K562 (cell line): ENCODE data around the gene PITPNC1. TPM values are rescaled to one million over a fixed set of nuclear protein-coding genes. Genes with fewer than 3 reads are reported as not detected.

ENCODE experiments used
- ATAC-seq: fragments of 200-7000 bp; cut with Tn5 transposase; 3 replicates; pipeline ENCODE4 v1.9.1; 2020; ENCODE audit warnings: moderate library complexity
- BruUV-seq: library from RNA; stranded (reverse); fragments of 400-500 nt; replicated peaks from 2 replicates; lab custom pipeline; 2021; lab: Mats Ljungman, UMichigan
- CTCF ChIA-PET: fragments of 300-600 bp; formaldehyde crosslinking; extraction: SDS; loops from one replicate; lab custom pipeline; 2021; ENCODE audit warnings: low intra/inter-chr PET ratio; lab: Yijun Ruan, JAX
- POLR2A ChIA-PET: fragments of 300-600, 350-650 bp; sonication (Branson Sonifier 250); formaldehyde crosslinking; extraction: SDS; loops from one replicate; lab custom pipeline; 2021; ENCODE audit warnings: antibody characterized with exemption, inconsistent platforms; lab: Yijun Ruan, JAX
- DNase-seq, 4 experiments: peaks; one replicate each; pipeline versions ENCODE4 v3.0.0 to v3.0.0-alpha.2; 2011 to 2018; ENCODE audit warnings: low spot score in 3 of 4, mixed read lengths in 3 of 4; ENCODE audit errors: extremely low read depth in 1 of 4
- FAIRE-seq: peaks from 2 replicates; lab custom pipeline; 2011; peaks lifted over from hg19 to GRCh38; lab: Jason Lieb, UNC
- H2AFZ ChIP-seq: 2 replicates; pipeline ENCODE4 v1.6.0; 2011; ENCODE audit warnings: low read depth, low read length, control low read depth, inconsistent platforms
- H3K27ac ChIP-seq: fragments of 200-600 bp; 3 replicates; pipeline ENCODE4 v1.8.0; 2011; ENCODE audit warnings: low read depth, mild to moderate bottlenecking, control low read depth, inconsistent platforms, low read length, moderate library complexity, mixed read lengths; ENCODE audit errors: extremely low read depth
- H3K27me3 ChIP-seq, 2 experiments: fragments of 300-600 bp in 1 of 2; 2 replicates in 1 of 2; 3 replicates in 1 of 2; pipeline versions ENCODE4 v1.6.0 to v1.8.0; 2011; ENCODE audit warnings: inconsistent platforms in 2 of 2, low read length in 2 of 2, mild to moderate bottlenecking in 1 of 2, mixed read lengths in 1 of 2, moderate library complexity in 1 of 2; ENCODE audit not compliant: control insufficient read depth in 2 of 2, insufficient read depth in 2 of 2
- H3K36me3 ChIP-seq: fragments of 300-600 bp; 3 replicates; pipeline ENCODE4 v1.8.0; 2011; ENCODE audit warnings: mild to moderate bottlenecking, low read length, inconsistent platforms; ENCODE audit not compliant: control insufficient read depth, insufficient read depth
- H3K4me1 ChIP-seq, 2 experiments: fragments of 200-600 bp in 1 of 2; replicated peaks in 1 of 2; 2 replicates in 1 of 2; 3 replicates in 1 of 2; pipeline versions ENCODE4 v1.5.1 to v1.8.0; 2011; ENCODE audit warnings: inconsistent platforms in 2 of 2, low read length in 2 of 2, mild to moderate bottlenecking in 1 of 2, mixed read lengths in 1 of 2, moderate library complexity in 1 of 2; ENCODE audit not compliant: control insufficient read depth in 2 of 2, insufficient read depth in 2 of 2
- H3K4me2 ChIP-seq: 2 replicates; pipeline ENCODE4 v1.6.1; 2011; ENCODE audit warnings: low read length, control low read depth, inconsistent platforms, mixed read lengths; ENCODE audit not compliant: insufficient read depth
- H3K4me3 ChIP-seq: fragments of 200-600 bp; sonication (generic), shearing (Covaris generic); 2 replicates; pipeline ENCODE4 v1.5.1; 2016; ENCODE audit warnings: control low read depth, inconsistent platforms
- H3K79me2 ChIP-seq: fragments of 200-600 bp; 3 replicates; pipeline ENCODE4 v1.8.0; 2011; ENCODE audit warnings: low read length, inconsistent platforms; ENCODE audit not compliant: control insufficient read depth, insufficient read depth
- H3K9ac ChIP-seq, 2 experiments: 2 replicates each; pipeline versions ENCODE4 v1.6.0 to v1.6.1; 2011; ENCODE audit warnings: low read depth in 2 of 2, low read length in 2 of 2, control low read depth in 1 of 2, inconsistent platforms in 1 of 2, mild to moderate bottlenecking in 1 of 2, mixed read lengths in 1 of 2; ENCODE audit not compliant: insufficient read depth in 1 of 2
- H3K9me1 ChIP-seq: one replicate; pipeline ENCODE4 v1.6.0; 2011; ENCODE audit warnings: inconsistent platforms, mild to moderate bottlenecking, low read length, moderate library complexity; ENCODE audit not compliant: control insufficient read depth, insufficient read depth
- H3K9me3 ChIP-seq: replicated peaks from 2 replicates; pipeline ENCODE4 v1.5.1; 2011; ENCODE audit warnings: low read depth, low read length, inconsistent platforms; ENCODE audit not compliant: control insufficient read depth, insufficient read depth
- H4K20me1 ChIP-seq: replicated peaks from 2 replicates; pipeline ENCODE4 v1.6.1; 2011; ENCODE audit warnings: low read length, inconsistent platforms, mixed read lengths; ENCODE audit not compliant: control insufficient read depth, insufficient read depth
- GTF2F1 ChIP-seq: IDR thresholded peaks from 2 replicates; pipeline ENCODE4 v1.6.1; 2011; ENCODE audit warnings: low read depth, low read length, improper control_type of control experiment
- HDAC3 ChIP-seq: fragments of 450-650 bp; IDR thresholded peaks from 2 replicates; pipeline ENCODE4 v1.6.1; 2018; ENCODE audit warnings: borderline replicate concordance, mild to moderate bottlenecking, moderate library complexity; ENCODE audit not compliant: partially characterized antibody
- KDM1A ChIP-seq, 2 experiments: fragments of 450-650 bp; IDR thresholded peaks; 2 replicates each; pipeline ENCODE4 v1.6.1; 2016; ENCODE audit warnings: mild to moderate bottlenecking in 2 of 2
- MTA3 ChIP-seq: fragments of 450-650 bp; formaldehyde crosslinking; IDR thresholded peaks from 2 replicates; pipeline ENCODE4 v1.6.1; 2017; ENCODE audit warnings: mild to moderate bottlenecking, borderline replicate concordance
- RBM25 ChIP-seq: fragments of 200-400 bp; formaldehyde crosslinking; IDR thresholded peaks from 2 replicates; pipeline ENCODE4 v1.6.1; 2018; ENCODE audit warnings: low read length, low read depth, moderate library complexity; ENCODE audit not compliant: severe bottlenecking
- TCF3 ChIP-seq: sonication (generic); formaldehyde crosslinking; IDR thresholded peaks from 2 replicates; pipeline ENCODE4 v1.4.0; 2020; ENCODE audit warnings: mild to moderate bottlenecking, missing genetic modification reagents
- TOE1 ChIP-seq, 2 experiments: fragments of 450-650 bp in 1 of 2; sonication (generic) in 1 of 2; formaldehyde crosslinking in 1 of 2; IDR thresholded peaks; 2 replicates each; pipeline versions ENCODE4 v1.7.1 to v1.8.0; 2016 to 2022; ENCODE audit warnings: borderline replicate concordance in 2 of 2, mild to moderate bottlenecking in 2 of 2, antibody characterized with exemption in 1 of 2, inconsistent platforms in 1 of 2, low read depth in 1 of 2, missing genetic modification reagents in 1 of 2, moderate library complexity in 1 of 2
- ZBTB9 ChIP-seq: fragments of 450-650 bp; formaldehyde crosslinking; IDR thresholded peaks from 2 replicates; pipeline ENCODE4 v1.4.0; 2020; ENCODE audit warnings: mild to moderate bottlenecking, moderate library complexity
- ZC3H8 ChIP-seq: fragments of 450-650 bp; IDR thresholded peaks from 2 replicates; pipeline ENCODE4 v1.6.1; 2017
- WGBS: fragments of 100-300 bp; shearing (Covaris generic); methylation state at CpG from one replicate; pipeline ENCODE4 v1.1.6; 2016; ENCODE audit warnings: low coverage, mixed read lengths; ENCODE audit not compliant: insufficient coverage; ENCODE audit errors: missing lambda C conversion rate; 5-methylcytosine and 5-hydroxymethylcytosine counted together
- in situ Hi-C: fragments of 300-500 bp; cut with MboI; formaldehyde crosslinking; loops from 4 replicates; pipeline ENCODE4 v1.15.0; 2018; ENCODE audit warnings: inconsistent platforms, mixed read lengths
- intact Hi-C: fragments of 100-400 bp; cut with micrococcal nuclease; formaldehyde crosslinking; loops from 2 replicates; pipeline ENCODE4 v1.14.2; 2022
- polyA plus RNA-seq, 8 experiments: library from polyadenylated mRNA; depleted of rRNA in 4 of 8; stranded (reverse) in 5 of 8; unstranded in 3 of 8; fragments of >200 nt; fragmentation: Nextera tagmentation in 2 of 8; fragmentation: Illumina TruSeq in 1 of 8; extraction: Ambion mirVana in 2 of 8; extraction: Trizol in 1 of 8; gene quantifications; 2 replicates each; pipeline versions ENCODE4 v1.2.1 to v1.2.3, GENCODE V29; 2011 to 2014; ENCODE audit warnings: inconsistent platforms in 1 of 8, missing spikeins in 1 of 8
- total RNA-seq, 7 experiments: library from RNA; depleted of rRNA in 6 of 7; stranded (reverse); fragments of >200 nt in 6 of 7; fragmentation: Illumina TruSeq in 2 of 7; extraction: Trizol in 2 of 7; gene quantifications; 2 replicates each; pipeline versions ENCODE4 v1.2.1 to v1.2.3, GENCODE V29; 2011 to 2021; ENCODE audit warnings: low replicate concordance in 1 of 7
- TF ChIP-seq, protein P1 (sequence below): fragments of 250-450 bp; sonication (Bioruptor Pico); IDR thresholded peaks from 2 replicates; pipeline ENCODE4 v1.8.0; 2022; ENCODE audit warnings: moderate library complexity, mild to moderate bottlenecking, inconsistent platforms
- TF ChIP-seq, protein P2 (sequence below): fragments of 450-650 bp; IDR thresholded peaks from 2 replicates; pipeline ENCODE4 v1.6.1; 2017; ENCODE audit warnings: antibody characterized with exemption, mild to moderate bottlenecking

The PITPNC1 gene
- total and polyA plus RNA-seq, 9 of the 15 experiments (the other 6 are each of a cell fraction or from before 2014, with no cell fraction given): 0.11 to 1.1 (median 0.65) TPM

- TF ChIP-seq ZC3H8 (no peak), GTF2F1 (no peak), MTA3 (no peak), RBM25 (no peak), HDAC3 (no peak), TOE1 (IDR thresholded peaks at IDR 0.05; ENCODE audit: borderline replicate concordance) (no peak), TOE1 (CRISPR knock-in tag; IDR thresholded peaks at IDR 0.05; ENCODE audit: borderline replicate concordance, low read depth) (no peak), ZBTB9 (CRISPR knock-in tag) (no peak), TCF3 (CRISPR knock-in tag) (no peak), KDM1A (IDR thresholded peaks at IDR 0.05) (no peak)
- TF ChIP-seq, protein P1, sequence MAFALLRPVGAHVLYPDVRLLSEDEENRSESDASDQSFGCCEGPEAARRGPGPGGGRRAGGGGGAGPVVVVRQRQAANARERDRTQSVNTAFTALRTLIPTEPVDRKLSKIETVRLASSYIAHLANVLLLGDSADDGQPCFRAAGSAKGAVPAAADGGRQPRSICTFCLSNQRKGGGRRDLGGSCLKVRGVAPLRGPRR (CRISPR knock-in tag): no peak
- TF ChIP-seq, protein P2, sequence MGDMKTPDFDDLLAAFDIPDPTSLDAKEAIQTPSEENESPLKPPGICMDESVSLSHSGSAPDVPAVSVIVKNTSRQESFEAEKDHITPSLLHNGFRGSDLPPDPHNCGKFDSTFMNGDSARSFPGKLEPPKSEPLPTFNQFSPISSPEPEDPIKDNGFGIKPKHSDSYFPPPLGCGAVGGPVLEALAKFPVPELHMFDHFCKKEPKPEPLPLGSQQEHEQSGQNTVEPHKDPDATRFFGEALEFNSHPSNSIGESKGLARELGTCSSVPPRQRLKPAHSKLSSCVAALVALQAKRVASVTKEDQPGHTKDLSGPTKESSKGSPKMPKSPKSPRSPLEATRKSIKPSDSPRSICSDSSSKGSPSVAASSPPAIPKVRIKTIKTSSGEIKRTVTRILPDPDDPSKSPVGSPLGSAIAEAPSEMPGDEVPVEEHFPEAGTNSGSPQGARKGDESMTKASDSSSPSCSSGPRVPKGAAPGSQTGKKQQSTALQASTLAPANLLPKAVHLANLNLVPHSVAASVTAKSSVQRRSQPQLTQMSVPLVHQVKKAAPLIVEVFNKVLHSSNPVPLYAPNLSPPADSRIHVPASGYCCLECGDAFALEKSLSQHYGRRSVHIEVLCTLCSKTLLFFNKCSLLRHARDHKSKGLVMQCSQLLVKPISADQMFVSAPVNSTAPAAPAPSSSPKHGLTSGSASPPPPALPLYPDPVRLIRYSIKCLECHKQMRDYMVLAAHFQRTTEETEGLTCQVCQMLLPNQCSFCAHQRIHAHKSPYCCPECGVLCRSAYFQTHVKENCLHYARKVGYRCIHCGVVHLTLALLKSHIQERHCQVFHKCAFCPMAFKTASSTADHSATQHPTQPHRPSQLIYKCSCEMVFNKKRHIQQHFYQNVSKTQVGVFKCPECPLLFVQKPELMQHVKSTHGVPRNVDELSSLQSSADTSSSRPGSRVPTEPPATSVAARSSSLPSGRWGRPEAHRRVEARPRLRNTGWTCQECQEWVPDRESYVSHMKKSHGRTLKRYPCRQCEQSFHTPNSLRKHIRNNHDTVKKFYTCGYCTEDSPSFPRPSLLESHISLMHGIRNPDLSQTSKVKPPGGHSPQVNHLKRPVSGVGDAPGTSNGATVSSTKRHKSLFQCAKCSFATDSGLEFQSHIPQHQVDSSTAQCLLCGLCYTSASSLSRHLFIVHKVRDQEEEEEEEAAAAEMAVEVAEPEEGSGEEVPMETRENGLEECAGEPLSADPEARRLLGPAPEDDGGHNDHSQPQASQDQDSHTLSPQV: no peak
- no peaks in the 10 kb centered on the region for H4K20me1 ChIP-seq
- no peaks in the 10 kb centered on the region for H3K36me3 ChIP-seq
- H2AFZ ChIP-seq: no peak overlapping the region
- H3K9me3 ChIP-seq: peaks cover 4% of the 10 kb centered on the region; the same call in 1 of the 2 replicates
- no TSS peak for BruUV-seq
- ChIA-PET POLR2A (interaction anchor here (0.9 kb wide), 1 partner anchor 498 kb away, joined by 3 read pairs; no protein-coding TSS in a partner anchor), CTCF (no interaction called here)
- no peak overlapping the region for H3K27ac ChIP-seq
- FAIRE-seq (no peak), DNase-seq (no peak), ATAC-seq (no peak)
- in situ Hi-C loops (loop anchor here (25.0 kb wide), 1 partner anchor 298 kb away; no protein-coding TSS in a partner anchor), intact Hi-C loops (no loop called here)
- H3K4me2 ChIP-seq: no peak overlapping the region
- no peak overlapping the region for H3K4me3 ChIP-seq
- peaks cover 20 to 21% of the 10 kb centered on the region in 2 experiments for H3K27me3 ChIP-seq
- H3K9ac ChIP-seq: no peak overlapping the region
- H3K79me2 ChIP-seq: no peaks in the 10 kb centered on the region
- H3K4me1 ChIP-seq: no peaks in the 10 kb centered on the region
- WGBS: 5% methylated on average over 4 of the region's 4 CpGs
- H3K9me1 ChIP-seq: no peaks in the 10 kb centered on the region
Observed at GRCh38 chr17:67388986-67389385, 11.9 kb downstream of the PITPNC1 start.
